DOHH2 (cell line): ENCODE measurements around the gene HID1.

ENCODE experiments used
- EZH2phosphoT487 ChIP-seq: fragments of 200-600 bp; sonication (generic); IDR thresholded peaks from 2 replicates; pipeline ENCODE4 v1.6.1; 2017; ENCODE audit warnings: borderline replicate concordance, mild to moderate bottlenecking, antibody characterized with exemption, low read length, moderate library complexity, mixed read lengths
- TF ChIP-seq, protein P1 (sequence below): fragments of 200-600 bp; sonication (generic); IDR thresholded peaks from one replicate; pipeline ENCODE4 v1.5.1; 2014; ENCODE audit warnings: antibody characterized with exemption, mild to moderate bottlenecking, low read depth, low read length; ENCODE audit not compliant: poor library complexity, severe bottlenecking

DNA sequence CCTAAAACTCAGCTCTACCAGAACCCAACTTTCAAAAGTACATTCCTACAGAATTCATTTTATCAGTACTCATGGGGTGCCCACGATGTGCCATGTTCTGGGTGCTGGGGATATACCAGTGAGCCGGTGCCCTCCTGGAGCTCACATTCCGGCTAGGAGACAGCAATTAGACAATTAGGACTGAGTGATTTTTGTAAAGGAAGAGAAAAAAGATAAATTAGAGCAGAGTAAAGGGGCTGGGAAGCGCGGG lies 39.5 kb upstream of the HID1 start:
- TF ChIP-seq EZH2phosphoT487: no peak
- TF ChIP-seq, protein P1, sequence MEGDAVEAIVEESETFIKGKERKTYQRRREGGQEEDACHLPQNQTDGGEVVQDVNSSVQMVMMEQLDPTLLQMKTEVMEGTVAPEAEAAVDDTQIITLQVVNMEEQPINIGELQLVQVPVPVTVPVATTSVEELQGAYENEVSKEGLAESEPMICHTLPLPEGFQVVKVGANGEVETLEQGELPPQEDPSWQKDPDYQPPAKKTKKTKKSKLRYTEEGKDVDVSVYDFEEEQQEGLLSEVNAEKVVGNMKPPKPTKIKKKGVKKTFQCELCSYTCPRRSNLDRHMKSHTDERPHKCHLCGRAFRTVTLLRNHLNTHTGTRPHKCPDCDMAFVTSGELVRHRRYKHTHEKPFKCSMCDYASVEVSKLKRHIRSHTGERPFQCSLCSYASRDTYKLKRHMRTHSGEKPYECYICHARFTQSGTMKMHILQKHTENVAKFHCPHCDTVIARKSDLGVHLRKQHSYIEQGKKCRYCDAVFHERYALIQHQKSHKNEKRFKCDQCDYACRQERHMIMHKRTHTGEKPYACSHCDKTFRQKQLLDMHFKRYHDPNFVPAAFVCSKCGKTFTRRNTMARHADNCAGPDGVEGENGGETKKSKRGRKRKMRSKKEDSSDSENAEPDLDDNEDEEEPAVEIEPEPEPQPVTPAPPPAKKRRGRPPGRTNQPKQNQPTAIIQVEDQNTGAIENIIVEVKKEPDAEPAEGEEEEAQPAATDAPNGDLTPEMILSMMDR: no peak
